Activated naive CD8-positive, alpha-beta T cell treated with anti-CD3 and anti-CD28 coated beads for 36 hours (primary cell): ENCODE measurements around the gene CPAMD8. TPM values are rescaled to one million over a fixed set of nuclear protein-coding genes. Genes with fewer than 3 reads are reported as not detected.

Source experiments
- DNase-seq: peaks from one replicate; pipeline ENCODE4 v3.0.0; 2021
- H3K27ac Mint-ChIP-seq: one replicate; pipeline ENCODE4 v1.8.0; 2022; ENCODE audit warnings: mild to moderate bottlenecking, moderate library complexity, mixed read lengths
- H3K27me3 Mint-ChIP-seq: one replicate; pipeline ENCODE4 v1.8.0; 2022; ENCODE audit warnings: mild to moderate bottlenecking, mixed read lengths
- H3K36me3 Mint-ChIP-seq: one replicate; pipeline ENCODE4 v1.8.0; 2021; ENCODE audit warnings: mild to moderate bottlenecking, mixed read lengths
- H3K4me1 Mint-ChIP-seq: one replicate; pipeline ENCODE4 v1.8.0; 2021; ENCODE audit warnings: mixed read lengths
- H3K4me3 Mint-ChIP-seq: one replicate; pipeline ENCODE4 v1.8.0; 2022; ENCODE audit warnings: mild to moderate bottlenecking, moderate library complexity, mixed read lengths
- H3K9me3 Mint-ChIP-seq: one replicate; pipeline ENCODE4 v1.8.0; 2022; ENCODE audit warnings: mixed read lengths
- total RNA-seq, 2 experiments: library from RNA; stranded (reverse); gene quantifications; one replicate each; pipeline ENCODE4 v1.2.3, GENCODE V29; 2021

Gene CPAMD8
- total RNA-seq, 2 experiments from 2014 or later: 0.41 to 0.42 TPM

GRCh38 chr19:16862826-16863415, 163.7 kb downstream of the CPAMD8 start:
- H3K4me3 Mint-ChIP-seq: no peak overlapping the region
- no peaks in the 10 kb centered on the region for H3K27me3 Mint-ChIP-seq
- no peaks in the 10 kb centered on the region for H3K4me1 Mint-ChIP-seq
- no peak for DNase-seq
- no peak overlapping the region for H3K27ac Mint-ChIP-seq
- H3K36me3 Mint-ChIP-seq: peaks cover 9% of the 10 kb centered on the region
- no peaks in the 10 kb centered on the region for H3K9me3 Mint-ChIP-seq

GRCh38 chr19:16861834-16862233, 164.8 kb downstream of the CPAMD8 start:
- H3K4me1 Mint-ChIP-seq: no peaks in the 10 kb centered on the region
- H3K27ac Mint-ChIP-seq: no peak overlapping the region
- H3K36me3 Mint-ChIP-seq: peaks cover 13% of the 10 kb centered on the region
- DNase-seq: no peak
- no peaks in the 10 kb centered on the region for H3K9me3 Mint-ChIP-seq
- H3K27me3 Mint-ChIP-seq: peaks cover 2% of the 10 kb centered on the region
- H3K4me3 Mint-ChIP-seq: no peak overlapping the region

- Mint-ChIP-seq H3K27me3 (peaks cover 2% of the 10 kb centered on the region), H3K4me3 (no peak overlapping the region), H3K36me3 (peaks cover 12% of the 10 kb centered on the region), H3K27ac (no peak overlapping the region), H3K9me3 (no peaks in the 10 kb centered on the region), H3K4me1 (no peaks in the 10 kb centered on the region)
- no peak for DNase-seq
Observed at GRCh38 chr19:16861011-16861410, 165.6 kb downstream of the CPAMD8 start.

DNA sequence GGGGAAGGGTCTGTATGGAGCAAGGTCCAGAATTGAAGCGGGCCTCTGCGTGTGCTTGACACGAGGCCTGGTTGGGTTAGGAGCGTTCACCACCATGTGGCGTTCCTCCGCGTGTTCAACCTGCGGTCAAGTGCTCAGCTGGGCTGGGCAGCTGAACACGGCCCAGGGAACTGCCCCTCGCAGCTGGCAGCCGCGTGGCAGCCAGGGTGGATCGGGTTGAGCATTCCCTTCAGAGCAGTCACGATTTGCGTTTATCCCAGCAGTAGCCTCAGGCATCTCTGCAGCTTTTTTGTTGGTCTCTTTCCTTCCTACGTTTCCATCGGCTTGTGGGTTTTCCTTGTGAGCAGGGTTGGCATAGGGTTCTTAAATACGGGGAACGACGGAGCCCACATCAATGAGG, 166.5 kb downstream of the CPAMD8 start:
- Mint-ChIP-seq H3K4me3 (no peak overlapping the region), H3K27me3 (peaks cover 2% of the 10 kb centered on the region), H3K9me3 (no peaks in the 10 kb centered on the region), H3K27ac (no peak overlapping the region), H3K36me3 (peaks cover 9% of the 10 kb centered on the region), H3K4me1 (no peaks in the 10 kb centered on the region)
- DNase-seq: no peak

GRCh38 chr19:16859626-16860025, 167.0 kb downstream of the CPAMD8 start:
- H3K4me3 Mint-ChIP-seq: no peak overlapping the region
- peaks cover 9% of the 10 kb centered on the region for H3K36me3 Mint-ChIP-seq
- DNase-seq: no peak
- no peaks in the 10 kb centered on the region for H3K4me1 Mint-ChIP-seq
- H3K27ac Mint-ChIP-seq: no peak overlapping the region
- H3K9me3 Mint-ChIP-seq: no peaks in the 10 kb centered on the region
- H3K27me3 Mint-ChIP-seq: peaks cover 2% of the 10 kb centered on the region

GRCh38 chr19:16856091-16856490, 170.5 kb downstream of the CPAMD8 start:
- Mint-ChIP-seq H3K27me3 (peaks cover 2% of the 10 kb centered on the region), H3K9me3 (no peaks in the 10 kb centered on the region), H3K4me3 (no peak overlapping the region), H3K27ac (no peak overlapping the region), H3K4me1 (no peaks in the 10 kb centered on the region), H3K36me3 (peaks cover 9% of the 10 kb centered on the region)
- no peak for DNase-seq

DNA sequence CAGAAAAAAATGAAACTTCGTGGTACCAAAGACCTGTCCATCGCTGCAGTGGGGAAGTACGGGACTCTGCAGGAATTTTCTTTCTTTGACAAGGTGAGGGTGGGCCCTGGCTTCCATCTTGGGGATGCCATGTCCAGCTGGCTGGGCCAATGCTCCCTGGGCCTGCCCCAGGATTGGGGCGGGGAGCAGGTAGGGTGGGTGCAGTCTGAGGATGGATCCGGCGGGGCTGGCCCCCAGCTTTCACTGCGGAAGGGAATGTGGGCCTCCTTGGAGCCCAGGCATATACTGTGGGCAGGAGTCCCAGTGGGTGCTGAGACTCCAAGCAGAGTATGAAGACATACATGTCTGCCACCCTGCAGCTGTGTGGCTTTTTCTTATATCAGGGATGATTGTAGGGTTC, 173.5 kb downstream of the CPAMD8 start:
- H3K36me3 Mint-ChIP-seq: peaks cover 7% of the 10 kb centered on the region
- DNase-seq: no peak
- H3K4me1 Mint-ChIP-seq: no peaks in the 10 kb centered on the region
- H3K4me3 Mint-ChIP-seq: no peak overlapping the region
- H3K9me3 Mint-ChIP-seq: no peaks in the 10 kb centered on the region
- H3K27ac Mint-ChIP-seq: no peak overlapping the region
- peaks cover 2% of the 10 kb centered on the region for H3K27me3 Mint-ChIP-seq

DNA sequence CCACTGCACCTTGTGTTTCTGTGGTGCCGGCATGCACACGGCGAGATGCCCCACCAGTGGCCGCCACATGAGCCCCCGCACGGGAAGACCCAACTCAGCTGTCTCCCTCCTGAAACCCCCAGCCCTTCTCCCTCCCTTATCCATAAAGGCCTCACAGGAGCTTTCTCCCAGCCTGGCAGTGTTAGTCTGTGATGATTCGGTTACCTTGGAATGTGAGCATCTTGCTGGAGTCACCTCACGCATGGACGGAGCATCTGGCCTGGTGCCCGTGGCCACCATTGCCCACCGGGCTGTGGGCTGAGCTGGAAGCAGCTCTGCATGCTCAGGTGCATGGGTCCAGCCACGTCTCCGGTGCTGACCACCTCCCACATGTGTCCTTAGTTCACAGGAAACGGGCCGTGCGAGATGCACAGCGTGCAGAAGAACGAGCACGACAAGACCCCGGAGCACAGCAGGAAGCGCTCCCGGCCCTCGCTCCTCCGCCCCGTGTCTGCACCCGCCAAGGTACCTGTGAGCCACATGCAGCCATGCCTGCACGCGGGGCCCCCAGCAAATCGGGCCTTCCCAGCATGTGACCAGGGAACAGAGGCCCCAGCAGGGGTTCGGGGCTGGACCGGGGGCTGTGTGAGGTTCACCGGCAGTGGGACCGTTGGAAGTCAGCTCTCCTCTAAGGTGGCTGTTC, 175.4 kb downstream of the CPAMD8 start:
- H3K27ac Mint-ChIP-seq: no peak overlapping the region
- no peak overlapping the region for H3K4me3 Mint-ChIP-seq
- DNase-seq: no peak
- peaks cover 9% of the 10 kb centered on the region for H3K36me3 Mint-ChIP-seq
- no peaks in the 10 kb centered on the region for H3K27me3 Mint-ChIP-seq
- no peaks in the 10 kb centered on the region for H3K9me3 Mint-ChIP-seq
- H3K4me1 Mint-ChIP-seq: no peaks in the 10 kb centered on the region

DNA sequence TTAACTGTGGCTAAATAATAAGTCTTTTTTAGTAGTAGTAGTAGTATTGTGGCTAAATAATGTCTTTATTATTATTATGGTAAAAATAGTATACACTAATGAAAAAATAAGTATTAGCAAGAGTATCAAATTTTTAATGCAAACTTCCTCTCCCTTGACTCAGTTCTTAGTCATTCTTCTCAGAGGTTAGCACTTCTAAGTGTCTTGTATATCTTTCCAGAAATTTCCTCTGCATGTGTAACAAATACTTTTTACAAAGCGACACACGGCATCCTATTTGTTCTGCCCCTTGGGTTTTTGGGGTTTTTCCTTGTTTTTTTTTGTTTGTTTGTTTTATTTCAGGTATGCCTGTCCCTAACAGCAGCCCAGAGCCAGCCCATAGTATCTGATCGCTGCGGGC, 176.5 kb downstream of the CPAMD8 start:
- H3K4me1 Mint-ChIP-seq: no peaks in the 10 kb centered on the region
- H3K9me3 Mint-ChIP-seq: no peaks in the 10 kb centered on the region
- no peak for DNase-seq
- peaks cover 9% of the 10 kb centered on the region for H3K36me3 Mint-ChIP-seq
- H3K27ac Mint-ChIP-seq: no peak overlapping the region
- H3K27me3 Mint-ChIP-seq: no peaks in the 10 kb centered on the region
- no peak overlapping the region for H3K4me3 Mint-ChIP-seq

DNA sequence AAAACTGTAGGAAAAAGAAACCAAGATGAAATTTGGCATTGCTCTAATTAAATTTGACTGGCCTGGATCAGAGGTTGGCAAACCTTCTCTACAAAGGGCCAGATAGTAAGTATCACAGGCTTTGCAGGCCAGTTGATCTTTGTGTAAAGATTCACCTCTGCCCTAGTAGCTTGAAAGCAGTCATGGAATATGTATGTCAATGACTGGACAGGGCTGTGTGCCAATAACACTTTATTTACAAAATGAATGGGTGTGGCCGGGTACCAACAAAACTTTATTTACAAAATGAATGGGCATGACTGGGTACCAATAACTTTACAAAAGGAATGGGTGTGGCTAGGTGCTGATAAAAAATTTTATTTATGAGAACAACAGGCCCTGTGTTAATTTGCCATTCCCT, 177.4 kb downstream of the CPAMD8 start:
- H3K4me3 Mint-ChIP-seq: no peak overlapping the region
- H3K36me3 Mint-ChIP-seq: peaks cover 9% of the 10 kb centered on the region
- no peaks in the 10 kb centered on the region for H3K9me3 Mint-ChIP-seq
- no peak for DNase-seq
- H3K27ac Mint-ChIP-seq: no peak overlapping the region
- no peaks in the 10 kb centered on the region for H3K27me3 Mint-ChIP-seq
- no peaks in the 10 kb centered on the region for H3K4me1 Mint-ChIP-seq

DNA sequence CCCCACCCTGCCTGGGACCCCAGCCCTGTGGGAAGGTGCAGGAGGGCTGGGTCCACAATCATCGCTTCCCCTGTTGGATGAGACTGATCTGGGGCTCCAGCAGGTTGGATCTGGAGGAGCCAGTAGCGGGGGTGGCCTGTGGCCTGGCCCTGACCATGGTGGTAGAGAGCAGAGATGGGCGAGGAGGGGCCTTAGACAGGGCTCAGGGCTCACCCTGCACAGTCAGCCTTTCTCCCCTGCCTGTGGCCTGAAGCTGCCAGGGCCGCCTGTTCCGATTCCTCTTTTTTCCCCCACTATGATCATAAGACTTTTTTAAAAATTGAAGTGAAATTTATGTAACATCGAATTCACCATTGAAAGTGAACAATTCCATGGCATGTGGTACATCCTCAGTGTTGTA, 179.2 kb downstream of the CPAMD8 start:
- Mint-ChIP-seq H3K4me3 (no peak overlapping the region), H3K9me3 (no peaks in the 10 kb centered on the region), H3K36me3 (peaks cover 11% of the 10 kb centered on the region), H3K27ac (no peak overlapping the region), H3K27me3 (no peaks in the 10 kb centered on the region), H3K4me1 (no peaks in the 10 kb centered on the region)
- DNase-seq: no peak

GRCh38 chr19:16846901-16847300, 179.7 kb downstream of the CPAMD8 start:
- Mint-ChIP-seq H3K27me3 (no peaks in the 10 kb centered on the region), H3K4me3 (no peak overlapping the region), H3K36me3 (peaks cover 11% of the 10 kb centered on the region), H3K4me1 (no peaks in the 10 kb centered on the region), H3K27ac (no peak overlapping the region), H3K9me3 (no peaks in the 10 kb centered on the region)
- DNase-seq: no peak

Other genes with a start within 250 kb of the CPAMD8 start
- 10 to 100 TPM; 27.4 to 28.6 TPM for gene SIN3B, start 197.4 kb downstream of the CPAMD8 start, total RNA-seq
- gene F2RL3, start 137.8 kb downstream of the CPAMD8 start, total RNA-seq: not detected
- 10 to 100 TPM; 43.1 to 46.0 TPM for gene HAUS8, start 48.6 kb upstream of the CPAMD8 start, total RNA-seq
- gene MYO9B, start 49.0 kb upstream of the CPAMD8 start, total RNA-seq: 10 to 100 TPM; 84.3 to 86.9 TPM
- 10 to 100 TPM; 26.5 to 27.1 TPM for gene USE1, start 188.5 kb upstream of the CPAMD8 start, total RNA-seq
- 10 to 100 TPM; 11.9 to 12.6 TPM for gene OCEL1, start 199.4 kb upstream of the CPAMD8 start, total RNA-seq
- gene NR2F6, start 219.1 kb upstream of the CPAMD8 start, total RNA-seq: 1 to 10 TPM; 6.9 to 7.1 TPM
- gene USHBP1, start 237.9 kb upstream of the CPAMD8 start, total RNA-seq: not detected
- 100 to 1,000 TPM; 107 to 112 TPM for gene BABAM1, start 240.6 kb upstream of the CPAMD8 start, total RNA-seq